ENCODE measurements around the gene RPS6KA2. TPM values are rescaled to one million over a fixed set of nuclear protein-coding genes. Genes with fewer than 3 reads are reported as not detected.
"Not testable (repeated sequence)": the region's sequence is repeated elsewhere in the genome, so short reads cannot be mapped to it uniquely, and the experiment has no call there.

RPS6KA2 gene
- total RNA-seq, 1 donor from 2014 or later: 103 TPM

DNA sequence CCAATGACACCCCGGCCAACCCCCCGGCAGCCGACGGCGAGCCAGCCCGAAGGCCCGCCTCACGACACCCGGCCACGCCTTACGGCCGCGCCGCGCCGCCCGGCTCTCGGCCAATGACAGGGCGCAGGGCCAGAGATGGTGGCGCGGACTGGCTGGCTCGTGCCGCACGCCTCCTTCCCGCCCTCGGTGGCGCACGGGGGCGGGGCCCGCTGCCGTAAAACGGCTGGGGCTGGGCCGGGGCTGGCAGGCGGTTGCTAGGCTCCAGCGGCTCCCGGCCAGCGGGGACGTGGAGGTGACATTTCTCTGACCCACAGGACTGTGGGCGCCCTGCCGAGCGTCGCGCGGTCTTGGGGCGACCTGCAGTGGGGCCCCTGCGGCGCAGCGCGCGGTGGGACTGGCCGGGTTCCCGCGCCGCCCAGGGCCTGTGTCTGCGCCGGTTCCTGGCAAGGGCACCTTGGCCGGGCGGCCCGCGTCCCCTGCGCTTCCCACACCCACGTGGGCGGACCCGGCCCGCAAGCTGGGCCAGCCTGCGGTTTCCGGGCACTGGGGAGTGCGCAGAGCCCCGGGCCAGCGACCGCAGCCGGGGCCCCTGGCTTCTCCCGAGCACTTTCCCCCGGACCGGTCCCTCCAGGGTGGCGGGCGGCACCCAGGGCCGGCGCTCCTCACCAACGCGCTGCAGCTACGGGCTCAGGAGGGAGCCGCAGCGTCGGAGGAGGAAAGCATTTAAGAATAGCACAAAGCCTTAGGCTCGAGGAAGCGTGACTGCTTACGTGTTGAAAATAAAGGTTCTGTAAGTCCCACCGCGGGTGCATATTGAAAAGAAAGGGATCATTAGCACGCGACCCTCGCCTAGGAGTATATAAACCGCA lies 243.9 kb downstream of the RPS6KA2 start, which contains the start of gene MPC1:
TSS of gene MPC1 (minus strand) at position 8 of the 869 bp plus-strand sequence. CDS start 64 bp downstream, outside the sequence.
- DNase-seq (ENCODE audit: low spot score): peak; percentile 98
- intact Hi-C loops (cut with DNase I): loop anchor here (2.0 to 5.0 kb wide), 3 partner anchors 18 to 66 kb away; partner anchors contain the start of gene SFT2D1

DNA sequence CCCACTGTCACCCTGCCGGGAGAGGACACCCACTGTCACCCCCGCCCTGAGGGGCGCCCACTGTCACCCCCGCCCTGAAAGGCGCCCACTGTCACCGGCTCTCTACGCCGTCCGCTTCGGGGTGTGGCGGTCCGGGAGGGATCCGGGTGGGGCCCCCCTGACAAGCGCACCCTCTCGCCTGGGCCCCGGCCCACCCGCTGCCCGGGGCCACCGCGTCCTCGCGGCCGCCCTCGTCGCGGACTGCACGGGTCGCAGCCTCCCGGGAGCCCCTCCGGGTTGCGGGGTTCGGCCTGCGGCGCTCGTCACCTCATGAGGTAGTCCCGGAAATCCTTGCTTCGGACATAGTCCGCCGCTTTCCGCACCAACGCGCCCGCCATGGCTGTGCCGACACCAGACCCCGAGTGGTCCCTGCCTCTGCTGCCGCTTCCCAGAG lies 244.5 kb downstream of the RPS6KA2 start:
- intact Hi-C loops (cut with DNase I): loop anchor here (2.0 to 5.0 kb wide), 3 partner anchors 18 to 65 kb away; partner anchors contain the start of gene SFT2D1
- DNase-seq (ENCODE audit: low spot score): no peak

DNA sequence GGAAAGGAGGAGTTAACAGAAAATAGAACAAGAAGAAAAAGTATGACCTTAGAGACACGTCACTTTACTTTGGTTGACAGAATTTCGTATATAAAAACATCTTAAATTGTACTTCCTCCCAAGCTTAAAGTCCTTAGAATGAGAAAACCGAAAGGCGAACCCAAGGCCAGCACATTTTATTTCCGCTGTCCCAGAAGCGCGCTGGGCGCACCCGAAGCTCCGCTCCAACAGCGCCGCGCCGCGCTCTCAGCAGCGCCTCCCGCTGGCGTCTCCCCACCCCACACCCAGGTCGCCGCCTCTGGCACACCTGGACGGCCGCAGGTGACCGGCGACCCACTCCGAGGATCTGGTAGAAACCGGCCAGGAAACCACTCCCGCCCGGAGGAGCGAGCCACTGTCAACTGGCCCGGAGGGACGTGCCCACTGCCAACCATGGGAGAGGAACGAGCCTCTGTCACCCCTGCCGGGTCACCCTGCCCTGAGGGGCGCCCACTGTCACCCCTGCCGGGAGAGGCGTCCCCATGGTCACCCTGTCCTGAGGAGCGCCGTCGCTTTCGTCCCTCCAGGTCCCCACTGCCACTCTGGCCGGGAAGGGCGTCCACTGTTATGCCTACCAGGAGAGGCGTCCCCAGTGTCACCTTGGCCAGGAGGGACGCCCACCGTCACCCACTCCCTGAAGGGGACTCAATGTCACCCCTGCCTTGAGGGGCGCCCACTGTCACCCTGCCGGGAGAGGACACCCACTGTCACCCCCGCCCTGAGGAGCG lies 245.1 kb downstream of the RPS6KA2 start:
- intact Hi-C loops (cut with DNase I): loop anchor here (2.0 to 5.0 kb wide), 3 partner anchors 17 to 65 kb away; partner anchors contain the start of gene SFT2D1
- DNase-seq (ENCODE audit: low spot score): peak; percentile 92

DNA sequence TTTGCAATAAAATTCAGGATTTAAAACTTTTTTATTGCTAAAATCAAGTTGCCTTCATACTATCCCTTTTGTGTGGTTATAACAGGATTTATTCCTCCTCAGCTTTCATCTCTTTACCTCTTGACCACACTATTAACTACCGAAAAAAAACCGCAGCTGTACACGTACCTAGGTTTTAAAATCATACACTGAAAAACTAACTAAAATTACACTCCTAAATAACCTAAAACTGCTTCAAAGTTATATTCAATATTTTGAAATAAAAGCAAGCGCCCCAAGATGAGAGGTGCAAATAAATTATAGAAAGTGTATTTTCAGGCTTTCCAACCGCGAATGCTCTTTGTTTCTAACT lies 245.7 kb downstream of the RPS6KA2 start:
- intact Hi-C loops (cut with DNase I): loop anchor here (5.0 kb wide), 1 partner anchor 64 kb away; no protein-coding TSS in a partner anchor
- DNase-seq (ENCODE audit: low spot score): no peak

DNA sequence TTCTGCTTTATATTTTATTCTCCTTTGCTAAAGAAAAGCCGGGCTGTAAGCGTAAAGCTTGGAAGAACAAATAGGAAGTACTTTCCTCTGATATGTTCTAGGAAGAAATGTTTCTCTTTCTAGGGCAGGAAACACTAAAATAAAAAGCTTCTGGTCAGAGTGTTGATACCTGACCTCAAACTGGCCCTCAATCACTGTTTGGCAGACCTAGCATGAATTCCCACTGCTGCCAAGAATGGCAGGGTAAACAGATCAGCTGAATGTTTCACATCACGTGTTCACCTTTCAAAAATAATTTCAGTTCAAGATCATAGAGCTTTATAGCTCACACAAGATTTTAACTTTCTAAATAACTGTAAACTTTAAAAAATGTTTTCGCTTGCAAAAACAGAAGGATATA lies 247.3 kb downstream of the RPS6KA2 start:
- intact Hi-C loops (cut with DNase I): loop anchor here (5.0 kb wide), 1 partner anchor 62 kb away; no protein-coding TSS in a partner anchor
- DNase-seq (ENCODE audit: low spot score): no peak

DNA sequence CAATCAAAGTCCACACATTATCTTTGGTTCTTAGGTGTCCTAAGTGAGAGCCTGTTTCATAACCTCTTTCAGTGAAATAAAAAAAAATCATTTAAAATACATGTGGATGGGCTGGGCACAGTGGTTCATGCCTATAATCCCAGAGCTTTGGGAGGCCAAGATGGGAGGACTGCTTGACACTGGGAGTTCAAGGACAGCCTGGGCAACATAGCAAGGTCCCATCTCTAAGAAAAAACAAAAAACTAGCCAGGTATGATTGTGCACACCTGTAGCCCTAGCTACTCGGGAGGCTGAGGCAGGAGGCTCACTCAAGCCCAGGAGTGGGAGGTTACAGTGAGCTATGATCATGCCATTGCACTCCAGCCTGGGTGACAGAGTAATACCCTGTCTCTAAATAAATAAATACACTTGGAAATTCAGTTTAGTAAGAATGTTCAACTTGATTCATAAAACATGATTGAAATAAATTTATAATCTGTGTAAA lies 247.9 kb downstream of the RPS6KA2 start:
- DNase-seq (ENCODE audit: low spot score): no peak
- intact Hi-C loops (cut with DNase I): no loop called here

DNA sequence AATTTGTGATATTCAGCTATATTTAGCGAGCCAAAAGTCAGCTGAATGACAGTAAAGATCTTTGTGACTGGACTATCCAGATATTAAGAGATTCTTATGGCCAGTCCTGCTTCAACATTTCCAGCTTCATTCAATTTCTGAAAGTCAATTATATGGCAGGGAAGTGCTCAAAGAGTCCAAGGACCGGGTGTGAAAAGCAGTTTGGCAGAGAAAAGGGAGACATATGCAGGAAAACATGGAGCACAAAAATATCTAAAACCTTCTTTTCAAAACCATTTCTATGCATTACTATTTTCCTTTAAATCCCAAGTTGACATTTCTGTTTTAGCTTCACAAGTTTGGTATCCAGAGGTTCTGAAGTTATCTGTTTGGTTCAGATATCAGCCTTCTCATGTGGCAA lies 249.3 kb downstream of the RPS6KA2 start:
- intact Hi-C loops (cut with DNase I): no loop called here
- no peak for DNase-seq (ENCODE audit: low spot score)

DNA sequence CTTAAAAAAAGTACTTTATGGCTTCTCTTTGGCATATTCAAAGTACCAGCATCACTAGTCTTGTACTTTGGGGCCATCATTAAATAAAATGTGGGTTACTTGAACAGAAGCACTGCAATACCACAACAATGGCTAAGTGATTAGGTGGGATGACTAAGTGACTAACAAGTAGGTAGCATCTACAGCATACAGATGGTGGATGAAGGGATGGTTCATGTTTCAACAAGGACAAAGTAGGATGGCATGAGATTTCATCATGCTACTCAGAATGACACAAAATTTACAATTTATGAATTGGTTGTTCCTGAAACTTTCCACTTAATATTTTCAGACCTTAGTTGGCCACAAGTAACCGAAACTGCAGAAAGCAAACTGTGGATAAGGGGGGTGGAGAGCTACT lies 252.0 kb downstream of the RPS6KA2 start:
- intact Hi-C loops (cut with DNase I): no loop called here
- no peak for DNase-seq (ENCODE audit: low spot score)

DNA sequence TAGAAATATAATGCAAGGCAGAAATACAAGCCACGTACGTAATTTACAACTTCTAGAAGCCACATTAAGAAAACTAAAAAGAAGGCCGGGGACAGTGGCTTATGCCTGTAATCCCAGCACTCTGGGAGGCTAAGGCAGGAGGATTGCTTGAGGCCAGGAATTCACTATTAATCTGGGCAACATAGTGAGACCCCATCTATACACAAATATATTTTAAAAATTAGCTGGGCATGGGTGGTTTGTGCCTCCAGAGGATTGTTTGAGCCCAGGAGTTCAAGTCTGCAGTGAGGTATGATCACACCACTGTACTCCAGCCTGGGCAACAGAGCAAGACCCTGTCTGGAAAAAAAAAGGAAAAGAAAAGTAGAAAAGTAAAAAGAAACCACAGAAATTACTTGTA lies 256.6 kb downstream of the RPS6KA2 start:
- intact Hi-C loops (cut with DNase I): no loop called here
- no peak for DNase-seq (ENCODE audit: low spot score)

DNA sequence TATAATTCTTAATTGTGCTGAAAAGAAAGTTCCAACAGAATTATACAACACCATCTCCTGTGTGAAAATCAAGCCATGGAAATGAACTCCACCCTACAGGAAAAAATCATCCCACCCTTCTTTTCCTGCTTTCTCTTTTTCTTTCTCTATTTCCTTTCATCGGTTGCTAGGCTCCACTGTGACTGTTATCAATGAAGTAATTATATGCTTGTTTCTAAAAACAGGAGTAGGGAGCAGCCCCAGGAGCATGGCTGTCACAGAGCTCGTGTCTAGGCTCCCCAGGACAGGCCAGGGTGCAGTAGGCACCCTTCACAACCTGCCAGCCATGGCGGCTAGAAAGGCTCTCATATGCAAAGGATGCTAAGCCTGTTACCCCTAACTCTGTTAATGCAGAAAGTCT lies 257.3 kb downstream of the RPS6KA2 start:
- intact Hi-C loops (cut with DNase I): no loop called here
- no peak for DNase-seq (ENCODE audit: low spot score)

DNA sequence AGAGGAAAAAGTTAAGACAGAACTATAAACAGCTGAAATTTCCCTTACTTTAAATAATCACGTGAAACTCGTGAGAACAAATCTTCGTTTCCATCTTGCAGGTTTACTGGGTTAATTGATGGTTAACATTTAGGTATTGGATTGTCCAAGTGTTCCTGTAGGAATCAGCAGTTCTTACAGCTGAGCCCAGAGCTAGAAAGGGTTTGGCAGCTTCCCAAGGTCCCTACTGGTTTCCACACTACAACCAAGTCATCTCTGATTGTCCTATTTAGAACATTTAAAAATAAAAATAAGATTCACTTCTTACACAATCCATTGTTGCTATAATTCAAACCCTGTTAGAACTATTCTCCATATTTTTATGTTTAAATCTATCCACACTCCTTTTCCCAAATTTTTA lies 260.1 kb downstream of the RPS6KA2 start:
- no peak for DNase-seq (ENCODE audit: low spot score)
- intact Hi-C loops (cut with DNase I): no loop called here

DNA sequence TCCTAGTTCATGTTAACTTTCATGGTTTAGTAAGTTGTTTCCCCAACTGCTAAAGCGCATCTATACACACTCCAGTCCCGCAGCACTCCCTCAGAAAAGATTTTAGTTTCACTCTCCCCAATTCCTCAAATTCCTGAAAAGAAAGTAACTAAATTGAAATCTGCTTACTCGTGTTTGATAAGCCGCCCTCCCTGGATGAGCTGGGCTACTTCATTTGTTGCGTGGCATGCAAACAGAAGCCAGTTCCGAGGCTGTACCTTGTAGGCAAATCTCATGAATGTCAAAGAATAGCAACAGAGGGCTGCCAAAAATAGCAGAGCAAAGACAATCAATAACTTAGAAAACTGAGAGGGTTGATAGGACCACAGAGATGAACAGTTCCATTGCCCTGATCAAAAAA lies 261.2 kb downstream of the RPS6KA2 start:
- DNase-seq (ENCODE audit: low spot score): no peak
- intact Hi-C loops (cut with DNase I): loop anchor here (2.0 kb wide), 1 partner anchor 17 kb away; the partner anchor contains the start of gene MPC1

DNA sequence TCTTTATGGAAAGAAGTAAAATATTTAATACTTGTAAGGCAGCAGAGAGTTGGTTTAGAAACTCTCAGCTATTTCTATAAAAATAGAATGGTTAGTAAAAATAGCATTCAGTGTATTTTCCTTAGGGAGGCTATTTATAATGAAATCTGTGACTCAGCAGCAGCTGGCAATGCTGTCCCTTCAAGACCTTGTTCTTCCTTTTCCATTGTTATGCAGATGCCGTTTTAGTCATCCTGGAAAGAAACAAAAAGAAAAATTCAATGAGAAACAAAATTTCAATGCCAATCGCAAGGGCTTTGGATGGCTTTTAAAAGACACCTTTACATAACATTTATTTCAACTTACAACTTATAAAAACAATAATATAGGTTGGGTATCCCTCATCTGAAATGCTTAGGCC lies 261.8 kb downstream of the RPS6KA2 start:
- intact Hi-C loops (cut with DNase I): loop anchor here (2.0 kb wide), 1 partner anchor 18 kb away; the partner anchor contains the start of gene MPC1
- DNase-seq (ENCODE audit: low spot score): no peak

DNA sequence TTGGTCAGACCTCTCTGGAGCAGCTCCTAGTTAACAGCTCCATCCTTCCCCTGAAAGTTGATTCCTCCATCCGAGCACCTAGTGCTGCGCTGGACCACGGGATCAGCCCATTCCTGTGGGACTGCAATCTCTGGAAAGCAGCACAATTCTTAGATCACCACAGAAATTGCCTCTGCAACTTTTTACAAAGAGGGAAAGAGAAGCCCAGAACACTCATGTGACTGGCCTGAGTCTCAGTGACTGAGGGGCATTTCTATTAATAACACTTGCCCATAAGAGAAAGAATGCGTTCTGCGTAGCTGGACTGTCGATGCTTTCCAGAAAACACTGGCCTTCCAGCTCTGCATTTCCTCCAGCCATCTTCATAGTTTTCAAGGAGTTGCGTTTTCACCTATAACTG lies 262.6 kb downstream of the RPS6KA2 start:
- intact Hi-C loops (cut with DNase I): loop anchor here (2.0 kb wide), 1 partner anchor 18 kb away; the partner anchor contains the start of gene MPC1

DNA sequence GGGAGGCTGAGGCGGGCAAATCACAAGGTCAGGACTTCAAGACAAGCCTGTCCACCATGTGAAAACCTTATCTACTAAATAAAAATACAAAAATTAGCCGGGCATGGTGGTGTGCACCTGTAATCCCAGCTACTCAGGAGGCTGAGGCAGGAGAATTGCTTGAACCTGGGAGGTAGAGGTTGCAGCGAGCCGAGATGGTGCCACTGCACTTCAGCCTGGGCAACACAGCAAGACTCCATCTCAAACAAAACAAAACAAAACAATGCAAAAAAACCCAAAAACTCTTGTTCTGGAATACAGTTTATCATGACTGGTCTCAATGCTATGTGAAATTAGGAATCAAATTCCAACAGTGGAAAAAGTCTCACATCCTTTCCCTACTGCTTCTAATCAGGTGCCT lies 264.6 kb downstream of the RPS6KA2 start:
- intact Hi-C loops (cut with DNase I); DNase-seq (ENCODE audit: low spot score): not testable (repeated sequence)

More for the DNA sequence above, 262.6 kb downstream of the RPS6KA2 start:
- peak; percentile 76 for DNase-seq (ENCODE audit: low spot score)

DNA sequence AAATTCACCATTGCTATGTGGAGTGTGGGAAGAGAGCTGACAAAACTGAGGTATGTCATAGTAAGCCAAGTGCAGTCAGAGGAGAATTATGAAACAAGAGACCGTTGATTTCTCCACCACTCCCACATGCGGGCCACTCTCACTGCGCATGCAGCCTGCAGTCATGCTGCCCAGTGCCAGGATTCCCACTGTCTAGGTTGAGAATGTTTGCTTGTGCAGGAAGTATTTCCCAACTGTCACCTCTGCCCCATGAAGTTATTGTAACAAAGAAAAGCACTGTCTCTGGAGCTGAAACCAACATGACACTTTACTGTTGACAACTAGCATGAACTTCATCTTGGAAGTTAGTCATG lies 266.0 kb downstream of the RPS6KA2 start:
- intact Hi-C loops (cut with DNase I): no loop called here
- no peak for DNase-seq (ENCODE audit: low spot score)

DNA sequence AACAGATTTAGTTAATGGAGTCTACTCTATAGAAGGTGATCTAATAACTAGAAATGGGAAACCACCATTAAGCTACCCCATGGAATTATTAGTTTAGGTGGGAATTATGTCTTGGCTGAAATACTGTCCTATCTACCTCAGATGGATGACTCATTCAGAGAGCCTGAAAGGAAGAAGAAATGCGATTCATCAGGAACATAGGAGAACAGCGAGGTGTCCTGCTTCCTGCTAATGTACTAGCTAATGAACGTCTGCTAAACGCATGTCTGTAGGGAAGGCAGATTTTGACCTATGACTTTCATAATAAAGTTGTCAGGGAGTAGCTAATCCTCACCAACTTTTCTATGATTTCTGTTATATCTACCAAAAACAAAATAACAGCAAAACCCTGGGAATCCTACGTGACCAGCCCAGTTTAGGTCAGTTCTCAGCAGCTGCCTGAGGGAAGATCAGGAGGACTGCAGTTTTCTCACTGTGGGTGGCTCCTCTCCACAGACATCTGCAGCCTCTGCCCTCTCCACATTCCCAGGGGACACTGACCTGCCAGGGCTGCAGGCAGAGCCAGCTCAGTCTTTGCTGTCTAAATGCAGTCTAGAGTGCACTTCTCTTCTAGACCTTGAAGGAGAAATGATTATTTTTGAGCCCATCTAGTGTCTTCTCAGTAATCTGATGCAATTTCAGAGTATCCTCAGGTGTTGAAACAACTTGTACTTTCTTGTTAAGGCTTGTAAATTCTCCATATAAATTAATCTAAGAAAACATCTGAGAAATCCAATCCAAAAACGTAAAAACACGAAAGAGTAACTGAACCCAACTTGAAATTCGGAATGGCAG lies 266.6 kb downstream of the RPS6KA2 start:
- no peak for DNase-seq (ENCODE audit: low spot score)
- intact Hi-C loops (cut with DNase I): no loop called here
